B cell (primary cell): Measurements from ENCODE around the gene NRG2. TPM values are rescaled to one million over a fixed set of nuclear protein-coding genes. Genes with fewer than 3 reads are reported as not detected.

Experiments used
- ATAC-seq: fragments of 200-7000 bp; cut with Tn5 transposase; one replicate; pipeline ENCODE4 v1.10.0; 2021; ENCODE audit warnings: low read depth, mild to moderate bottlenecking, moderate number of reproducible peaks, moderate library complexity
- CTCF ChIA-PET: fragments of 350-600 bp; sonication (Branson Sonifier 250); formaldehyde crosslinking; loops from one replicate; lab custom pipeline; 2021; ENCODE audit warnings: antibody characterized with exemption, inconsistent platforms; lab: Charles Lee
- POLR2A ChIA-PET: fragments of 350-600 bp; sonication (Branson Sonifier 250); formaldehyde crosslinking; loops from one replicate; lab custom pipeline; 2021; ENCODE audit warnings: antibody characterized with exemption; lab: Charles Lee
- DNase-seq: peaks from one replicate; pipeline ENCODE4 v3.0.0; 2013
- H2AFZ ChIP-seq: 2 replicates; pipeline ENCODE4 v1.6.1; 2012; ENCODE audit warnings: mild to moderate bottlenecking, low read depth, low read length; ENCODE audit not compliant: insufficient read depth, poor library complexity, severe bottlenecking
- H3K27ac ChIP-seq, 2 donors: 1 replicate in 1 of 2; 2 replicates in 1 of 2; pipeline ENCODE4 v1.5.1; 2012 to 2013; ENCODE audit warnings: low read length in 2 of 2, mild to moderate bottlenecking in 2 of 2, moderate library complexity in 1 of 2
- H3K27me3 ChIP-seq, 4 experiments: fragments of 200-600 bp in 1 of 4; sonication (generic) in 1 of 4; replicated peaks in 1 of 4; 1 replicate in 2 of 4; 2 replicates in 2 of 4; pipeline versions ENCODE4 v1.6.1 to v1.7.0; 2013 to 2016; ENCODE audit warnings: low read length in 3 of 4, mild to moderate bottlenecking in 2 of 4, mixed read lengths in 1 of 4, moderate library complexity in 1 of 4; ENCODE audit not compliant: insufficient read depth in 4 of 4, control insufficient read depth in 3 of 4; ENCODE audit errors: control extremely low read depth in 1 of 4
- H3K36me3 ChIP-seq, 2 experiments: replicated peaks in 1 of 2; 1 replicate in 1 of 2; 2 replicates in 1 of 2; pipeline versions ENCODE4 v1.6.1 to v1.7.1; 2013; ENCODE audit warnings: low read length in 1 of 2; ENCODE audit not compliant: insufficient read depth in 2 of 2, control insufficient read depth in 1 of 2; ENCODE audit errors: control extremely low read depth in 1 of 2, extremely low read depth in 1 of 2
- H3K4me1 ChIP-seq, 2 donors: fragments of 200-600 bp in 1 of 2; sonication (generic) in 1 of 2; 1 replicate in 1 of 2; 2 replicates in 1 of 2; pipeline versions ENCODE4 v1.5.1 to v1.6.1; 2013 to 2017; ENCODE audit warnings: low read length in 2 of 2; ENCODE audit not compliant: control insufficient read depth in 2 of 2, insufficient read depth in 2 of 2
- H3K4me2 ChIP-seq: replicated peaks from 2 replicates; pipeline ENCODE3; 2012; ENCODE audit warnings: mild to moderate bottlenecking, low read depth, low read length; ENCODE audit not compliant: poor library complexity, severe bottlenecking
- H3K4me3 ChIP-seq, 5 experiments: fragments of 200-600 bp in 1 of 5; sonication (generic) in 1 of 5; 1 replicate in 3 of 5; 2 replicates in 2 of 5; pipeline versions ENCODE4 v1.5.1 to v1.7.0; 2011 to 2016; ENCODE audit warnings: low read length in 4 of 5, mild to moderate bottlenecking in 4 of 5, low read depth in 2 of 5, control low read depth in 1 of 5, moderate library complexity in 1 of 5; ENCODE audit not compliant: insufficient read depth in 1 of 5; ENCODE audit errors: control extremely low read depth in 1 of 5, extremely low read depth in 1 of 5
- H3K79me2 ChIP-seq: fragments of 200-600 bp; sonication (generic); one replicate; pipeline ENCODE4 v1.6.0; 2016; ENCODE audit warnings: low read length; ENCODE audit not compliant: control insufficient read depth, insufficient read depth
- H3K9ac ChIP-seq: fragments of 200-600 bp; sonication (generic); 2 replicates; pipeline ENCODE4 v1.6.1; 2017; ENCODE audit warnings: mild to moderate bottlenecking, low read length, moderate library complexity
- H3K9me3 ChIP-seq, 3 donors: one replicate each; pipeline versions ENCODE4 v1.6.1 to v1.7.1; 2013; ENCODE audit warnings: low read length in 2 of 3; ENCODE audit not compliant: control insufficient read depth in 2 of 3, insufficient read depth in 1 of 3; ENCODE audit errors: control extremely low read depth in 1 of 3
- H4K20me1 ChIP-seq: 2 replicates; pipeline ENCODE4 v1.6.0; 2012; ENCODE audit warnings: mild to moderate bottlenecking, low read length; ENCODE audit not compliant: insufficient read depth, control insufficient read depth, poor library complexity, severe bottlenecking
- H3K27ac Mint-ChIP-seq: one replicate; pipeline ENCODE4 v1.8.0; 2021; ENCODE audit warnings: mixed read lengths
- H3K27me3 Mint-ChIP-seq: one replicate; pipeline ENCODE4 v1.8.0; 2021; ENCODE audit warnings: mixed read lengths
- H3K4me1 Mint-ChIP-seq: one replicate; pipeline ENCODE4 v1.8.0; 2021; ENCODE audit warnings: mixed read lengths
- H3K4me3 Mint-ChIP-seq: one replicate; pipeline ENCODE4 v1.8.0; 2021; ENCODE audit warnings: mixed read lengths
- H3K9me3 Mint-ChIP-seq: one replicate; pipeline ENCODE4 v1.8.0; 2022; ENCODE audit warnings: mixed read lengths; ENCODE audit not compliant: insufficient read depth
- EZH2 ChIP-seq: IDR thresholded peaks from 2 replicates; pipeline ENCODE4 v1.6.1; 2012; ENCODE audit warnings: borderline replicate concordance, low read depth, mild to moderate bottlenecking, moderate library complexity, low read length; ENCODE audit not compliant: insufficient read depth, poor library complexity, severe bottlenecking
- WGBS: methylation state at CpG from one replicate; pipeline ENCODE4 v1.1.5; 2013; ENCODE audit warnings: missing lambda C conversion rate; ENCODE audit not compliant: insufficient coverage; 5-methylcytosine and 5-hydroxymethylcytosine counted together
- intact Hi-C: fragments of 100-400 bp; cut with micrococcal nuclease; formaldehyde crosslinking; loops from one replicate; pipeline ENCODE4 v1.10.0; 2022
- polyA plus RNA-seq: library from polyadenylated mRNA; depleted of rRNA; stranded (reverse); fragments of >200 nt; gene quantifications from 2 replicates; pipeline ENCODE4 v1.2.3, GENCODE V29; 2012
- total RNA-seq, 2 donors: library from RNA; stranded (reverse); fragments of 120-200 nt in 1 of 2; gene quantifications; 1 replicate in 1 of 2; 2 replicates in 1 of 2; pipeline versions ENCODE4 v1.2.3 to v1.2.4, GENCODE V29; 2013 to 2022
- TF ChIP-seq, protein P1 (sequence below): fragments of 200-600 bp; IDR thresholded peaks from one replicate; pipeline ENCODE4 v1.8.0; 2022; ENCODE audit warnings: antibody characterized with exemption, mild to moderate bottlenecking

The NRG2 gene
- total and polyA plus RNA-seq, 2 donors (not counting 1 experiment from before 2014, with no cell fraction given): 0.13 to 0.15 TPM

- Mint-ChIP-seq H3K4me3 (no peak overlapping the region), H3K4me1 (no peaks in the 10 kb centered on the region), H3K27ac (no peak overlapping the region), H3K9me3 (no peaks in the 10 kb centered on the region), H3K27me3 (peaks cover 38% of the 10 kb centered on the region)
- no peak for DNase-seq
- Histone ChIP-seq H3K4me2 (no peak overlapping the region), H3K79me2 (no peaks in the 10 kb centered on the region), H2AFZ (no peak overlapping the region), H3K4me1 (no peaks in the 10 kb centered on the region), H3K36me3 (no peaks in the 10 kb centered on the region), H3K27ac (no peak overlapping the region), H3K4me3 (no peak overlapping the region), H3K9me3 (no peaks in the 10 kb centered on the region), H3K27me3 (peaks cover 0 to 12% (median 7%) of the 10 kb centered on the region in 4 experiments), H3K9ac (no peak overlapping the region), H4K20me1 (no peaks in the 10 kb centered on the region)
- intact Hi-C loops: no loop called here
- WGBS: no CpG with 5 or more reads among the region's 1 CpG
- no peak for ATAC-seq
- CTCF ChIA-PET: interaction anchor here (0.6 to 1.4 kb wide), 2 partner anchors 10 to 63 kb away, joined by 3 read pairs; no protein-coding TSS in a partner anchor
- POLR2A ChIA-PET: no interaction called here
- TF ChIP-seq, protein P1, sequence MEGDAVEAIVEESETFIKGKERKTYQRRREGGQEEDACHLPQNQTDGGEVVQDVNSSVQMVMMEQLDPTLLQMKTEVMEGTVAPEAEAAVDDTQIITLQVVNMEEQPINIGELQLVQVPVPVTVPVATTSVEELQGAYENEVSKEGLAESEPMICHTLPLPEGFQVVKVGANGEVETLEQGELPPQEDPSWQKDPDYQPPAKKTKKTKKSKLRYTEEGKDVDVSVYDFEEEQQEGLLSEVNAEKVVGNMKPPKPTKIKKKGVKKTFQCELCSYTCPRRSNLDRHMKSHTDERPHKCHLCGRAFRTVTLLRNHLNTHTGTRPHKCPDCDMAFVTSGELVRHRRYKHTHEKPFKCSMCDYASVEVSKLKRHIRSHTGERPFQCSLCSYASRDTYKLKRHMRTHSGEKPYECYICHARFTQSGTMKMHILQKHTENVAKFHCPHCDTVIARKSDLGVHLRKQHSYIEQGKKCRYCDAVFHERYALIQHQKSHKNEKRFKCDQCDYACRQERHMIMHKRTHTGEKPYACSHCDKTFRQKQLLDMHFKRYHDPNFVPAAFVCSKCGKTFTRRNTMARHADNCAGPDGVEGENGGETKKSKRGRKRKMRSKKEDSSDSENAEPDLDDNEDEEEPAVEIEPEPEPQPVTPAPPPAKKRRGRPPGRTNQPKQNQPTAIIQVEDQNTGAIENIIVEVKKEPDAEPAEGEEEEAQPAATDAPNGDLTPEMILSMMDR: no peak
- no peak for TF ChIP-seq EZH2
Observed at GRCh38 chr5:140083120-140083519, 40.0 kb upstream of the NRG2 start.

GRCh38 chr5:140076788-140077187, 33.7 kb upstream of the NRG2 start:
- no peaks in the 10 kb centered on the region for H3K4me1 Mint-ChIP-seq
- no peaks in the 10 kb centered on the region for H3K79me2 ChIP-seq
- CTCF ChIA-PET: interaction anchor here (0.9 to 13.6 kb wide), 4 partner anchors 10 to 75 kb away, joined by 3 to 513 read pairs (median 4); no protein-coding TSS in a partner anchor
- H3K36me3 ChIP-seq: no peaks in the 10 kb centered on the region
- TF ChIP-seq, protein P1: no peak
- TF ChIP-seq EZH2: no peak
- no peak overlapping the region for H3K27ac Mint-ChIP-seq
- no peak overlapping the region for H3K9ac ChIP-seq
- no peaks in the 10 kb centered on the region for H3K9me3 ChIP-seq
- no peak overlapping the region for H3K4me3 Mint-ChIP-seq
- ATAC-seq: no peak
- H2AFZ ChIP-seq: no peak overlapping the region
- no peak overlapping the region for H3K4me2 ChIP-seq
- H4K20me1 ChIP-seq: no peaks in the 10 kb centered on the region
- peaks cover 0 to 17% (median 6%) of the 10 kb centered on the region in 4 experiments for H3K27me3 ChIP-seq
- POLR2A ChIA-PET: no interaction called here
- H3K4me3 ChIP-seq: no peak overlapping the region
- DNase-seq: no peak
- intact Hi-C loops: no loop called here
- WGBS: no CpG with 5 or more reads among the region's 2 CpGs
- peaks cover 28% of the 10 kb centered on the region for H3K27me3 Mint-ChIP-seq
- H3K9me3 Mint-ChIP-seq: no peaks in the 10 kb centered on the region
- no peak overlapping the region for H3K27ac ChIP-seq
- H3K4me1 ChIP-seq: no peaks in the 10 kb centered on the region
